ENCODE measurements around the gene CHRND. TPM values are rescaled to one million over a fixed set of nuclear protein-coding genes. Genes with fewer than 3 reads are reported as not detected.
A peak's percentile ranks its signal among the peaks of the same experiment; 100 is the strongest.

Gene CHRND
- total and polyA plus RNA-seq, 2 of the 8 experiments (the other 6 are each of a cell fraction or from before 2014, with no cell fraction given), result 0.24 TPM; not detected in 1

- peak; percentile 16; the same call in 1 of the 2 replicates for TF ChIP-seq MAX (IDR thresholded peaks at IDR 0.05)
- TF ChIP-seq KDM5A (IDR thresholded peaks at IDR 0.05; ENCODE audit: low read length), result no peak
- no peak for TF ChIP-seq EP300 (IDR thresholded peaks at IDR 0.05; ENCODE audit: borderline replicate concordance in 1 of 2, low read depth in 2 of 2, low read length in 2 of 2)
- TF ChIP-seq POU5F1 (IDR thresholded peaks at IDR 0.05; ENCODE audit: low read depth, low read length), result no peak
- TF ChIP-seq SP2 (IDR thresholded peaks at IDR 0.05; ENCODE audit: low read length), result no peak
- TF ChIP-seq ZNF274 (IDR thresholded peaks at IDR 0.05; ENCODE audit: borderline replicate concordance, extremely low read depth, low read length), result no peak
- no peak for TF ChIP-seq NRF1 (IDR thresholded peaks at IDR 0.05; ENCODE audit: low read depth, low read length)
- TF ChIP-seq CTBP2 (IDR thresholded peaks at IDR 0.05; ENCODE audit: borderline replicate concordance, insufficient read depth, insufficient read length, low read length), result no peak
- no peak for TF ChIP-seq ATF2 (IDR thresholded peaks at IDR 0.05; ENCODE audit: low read length)
- TF ChIP-seq BRCA1 (IDR thresholded peaks at IDR 0.05; ENCODE audit: low read depth, low read length), result no peak
- TF ChIP-seq CBX5 (IDR thresholded peaks at IDR 0.05; ENCODE audit: low read depth, low read length), result no peak
- TF ChIP-seq JUN (IDR thresholded peaks at IDR 0.05; ENCODE audit: low read depth, low read length), result no peak
- no peak for TF ChIP-seq BACH1 (IDR thresholded peaks at IDR 0.05; ENCODE audit: low read length)
- TF ChIP-seq SRF (IDR thresholded peaks at IDR 0.05; ENCODE audit: low read depth, low read length), result no peak
- no peak for TF ChIP-seq CTCF (IDR thresholded peaks at IDR 0.05; ENCODE audit: control extremely low read depth in 1 of 3, insufficient read depth in 1 of 3, low read depth in 1 of 3, low read length in 3 of 3)
- no peak for TF ChIP-seq TBP (IDR thresholded peaks at IDR 0.05; ENCODE audit: low read depth, low read length)
- no peak for TF ChIP-seq RFX5 (IDR thresholded peaks at IDR 0.05; ENCODE audit: borderline replicate concordance, low read depth, low read length)
- TF ChIP-seq FOSL1 (IDR thresholded peaks at IDR 0.05; ENCODE audit: insufficient read depth, low read depth, low read length), result no peak
- TF ChIP-seq POLR2AphosphoS5 (IDR thresholded peaks at IDR 0.05; ENCODE audit: low read depth, low read length), result no peak
These were observed 40.0 kb upstream of the CHRND start (continued) for GRCh38 chr2:232485757-232486557.
